HEK293 (cell line): ENCODE data around the gene DIP2A.

Experiments used
- CTCF ChIA-PET: fragments of 350-600 bp; formaldehyde crosslinking; extraction: SDS; loops from one replicate; lab custom pipeline; 2021; ENCODE audit warnings: antibody characterized with exemption; lab: Yijun Ruan, JAX
- POLR2A ChIA-PET: fragments of 300-600 bp; formaldehyde crosslinking; extraction: SDS; loops from one replicate; lab custom pipeline; 2020; ENCODE audit warnings: antibody characterized with exemption, inconsistent platforms; lab: Yijun Ruan, JAX
- H3K27ac ChIP-seq: fragments of 200-500 bp; sonication (Bioruptor generic); 2 replicates; pipeline ENCODE4 v1.5.1; 2014; ENCODE audit warnings: low read depth, low read length, control low read depth, inconsistent platforms; ENCODE audit errors: extremely low read depth
- H3K36me3 ChIP-seq, 2 experiments: fragments of 200-500 bp in 1 of 2; sonication (Bioruptor generic) in 1 of 2; 1 replicate in 1 of 2; 2 replicates in 1 of 2; pipeline ENCODE4 v1.5.1; 2014 to 2017; ENCODE audit warnings: inconsistent platforms in 2 of 2, low read length in 2 of 2; ENCODE audit not compliant: control insufficient read depth in 2 of 2, insufficient read depth in 1 of 2
- H3K4me1 ChIP-seq: fragments of 200-500 bp; sonication (Bioruptor generic); 2 replicates; pipeline ENCODE4 v1.5.1; 2014; ENCODE audit warnings: mild to moderate bottlenecking, low read length, inconsistent platforms; ENCODE audit not compliant: control insufficient read depth, insufficient read depth
- H3K4me3 ChIP-seq: 2 replicates; pipeline ENCODE4 v1.5.1; 2011; ENCODE audit warnings: low read depth, mild to moderate bottlenecking, control low read depth, low read length, moderate library complexity
- H3K9me3 ChIP-seq: fragments of 200-500 bp; sonication (Bioruptor generic); 2 replicates; pipeline ENCODE4 v1.5.1; 2014; ENCODE audit warnings: low read depth, low read length, inconsistent platforms; ENCODE audit not compliant: control insufficient read depth, insufficient read depth
- CTCF ChIP-seq: fragments of 450-650 bp; formaldehyde crosslinking; IDR thresholded peaks from 2 replicates; pipeline ENCODE4 v1.5.1; 2016; ENCODE audit warnings: missing biosample characterization, missing genetic modification characterization
- GLI4 ChIP-seq: fragments of 450-650 bp; formaldehyde crosslinking; IDR thresholded peaks from 2 replicates; pipeline ENCODE4 v1.5.1; 2016; ENCODE audit warnings: missing biosample characterization, missing genetic modification characterization
- PBX3 ChIP-seq: sonication (generic); formaldehyde crosslinking; IDR thresholded peaks from 2 replicates; pipeline ENCODE4 v1.8.1; 2022; ENCODE audit warnings: mild to moderate bottlenecking, moderate library complexity, missing genetic modification reagents
- TCF7L2 ChIP-seq: IDR thresholded peaks from 2 replicates; pipeline ENCODE4 v1.6.1; 2011; ENCODE audit warnings: low read depth, mild to moderate bottlenecking, inconsistent platforms, low read length, moderate library complexity, borderline replicate concordance
- ZBTB26 ChIP-seq: fragments of 450-650 bp; formaldehyde crosslinking; optimal IDR thresholded peaks from 2 replicates; pipeline ENCODE3; 2016; ENCODE audit warnings: missing biosample characterization, mild to moderate bottlenecking, missing genetic modification characterization
- ZBTB49 ChIP-seq: fragments of 450-650 bp; formaldehyde crosslinking; IDR thresholded peaks from 2 replicates; pipeline ENCODE4 v1.5.1; 2016; ENCODE audit warnings: missing biosample characterization, missing genetic modification characterization, low read depth
- ZEB2 ChIP-seq: fragments of 450-650 bp; formaldehyde crosslinking; IDR thresholded peaks from 2 replicates; pipeline ENCODE4 v1.5.1; 2016; ENCODE audit warnings: missing biosample characterization, missing genetic modification characterization
- ZFHX2 ChIP-seq: fragments of 450-650 bp; formaldehyde crosslinking; conservative IDR thresholded peaks from 2 replicates; pipeline ENCODE4 v1.5.1; 2016; ENCODE audit warnings: missing biosample characterization, missing genetic modification characterization
- ZIC2 ChIP-seq: fragments of 450-650 bp; formaldehyde crosslinking; IDR thresholded peaks from 2 replicates; pipeline ENCODE4 v1.5.1; 2016; ENCODE audit warnings: missing biosample characterization, missing genetic modification characterization
- ZNF175 ChIP-seq: fragments of 450-650 bp; formaldehyde crosslinking; IDR thresholded peaks from 2 replicates; pipeline ENCODE4 v1.5.1; 2016; ENCODE audit warnings: missing biosample characterization, missing genetic modification characterization
- ZNF211 ChIP-seq: fragments of 450-650 bp; formaldehyde crosslinking; IDR thresholded peaks from 2 replicates; pipeline ENCODE4 v1.5.1; 2016; ENCODE audit warnings: low read depth, missing biosample characterization, missing genetic modification characterization
- ZNF362 ChIP-seq: fragments of 450-650 bp; formaldehyde crosslinking; IDR thresholded peaks from 2 replicates; pipeline ENCODE4 v1.5.1; 2016; ENCODE audit warnings: missing biosample characterization, missing genetic modification characterization
- ZNF510 ChIP-seq: fragments of 450-650 bp; formaldehyde crosslinking; IDR thresholded peaks from 2 replicates; pipeline ENCODE4 v1.5.1; 2018; ENCODE audit warnings: mild to moderate bottlenecking, missing genetic modification characterization, missing biosample characterization; ENCODE audit not compliant: insufficient replicate concordance
- ZNF513 ChIP-seq: fragments of 450-650 bp; IDR thresholded peaks from 2 replicates; pipeline ENCODE4 v1.5.1; 2018; ENCODE audit warnings: missing biosample characterization, missing genetic modification characterization
- ZNF514 ChIP-seq: fragments of 450-650 bp; formaldehyde crosslinking; IDR thresholded peaks from 2 replicates; pipeline ENCODE4 v1.5.1; 2016; ENCODE audit warnings: missing biosample characterization, missing genetic modification characterization
- ZNF558 ChIP-seq: fragments of 450-650 bp; formaldehyde crosslinking; IDR thresholded peaks from 2 replicates; pipeline ENCODE4 v1.5.1; 2016; ENCODE audit warnings: missing biosample characterization, missing genetic modification characterization
- ZNF660 ChIP-seq: fragments of 450-650 bp; IDR thresholded peaks from 2 replicates; pipeline ENCODE4 v1.5.1; 2018; ENCODE audit warnings: missing biosample characterization, mild to moderate bottlenecking, missing genetic modification characterization
- ZNF768 ChIP-seq: fragments of 450-650 bp; formaldehyde crosslinking; IDR thresholded peaks from 2 replicates; pipeline ENCODE4 v1.5.1; 2018; ENCODE audit warnings: missing biosample characterization, mild to moderate bottlenecking, missing genetic modification characterization
- ZNF837 ChIP-seq: fragments of 450-650 bp; formaldehyde crosslinking; IDR thresholded peaks from 2 replicates; pipeline ENCODE4 v1.5.1; 2016; ENCODE audit warnings: missing biosample characterization, missing genetic modification characterization

Gene DIP2A

GRCh38 chr21:46516068-46516467, 57.4 kb downstream of the DIP2A start:
- peaks cover 24 to 32% of the 10 kb centered on the region in 2 experiments for H3K36me3 ChIP-seq
- CTCF ChIA-PET: no interaction called here
- TF ChIP-seq ZNF768 (tag by site-specific recombination): no peak
- TF ChIP-seq TCF7L2: no peak
- TF ChIP-seq ZNF211 (tag by site-specific recombination): no peak
- TF ChIP-seq ZNF558: peak; percentile 100
- peak; percentile 7 for TF ChIP-seq ZNF510
- no peak for TF ChIP-seq ZFHX2
- no peak for TF ChIP-seq PBX3 (CRISPR knock-in tag)
- no peak for TF ChIP-seq ZNF514 (tag by site-specific recombination)
- TF ChIP-seq ZNF660: no peak
- 0 out of 2 replicates have a peak, but pooled peaks have one; percentile 11 for TF ChIP-seq ZNF362 (tag by site-specific recombination)
- TF ChIP-seq CTCF: no peak
- TF ChIP-seq ZBTB26 (tag by site-specific recombination): no peak
- TF ChIP-seq ZNF837 (tag by site-specific recombination): no peak
- no peak for TF ChIP-seq GLI4 (tag by site-specific recombination)
- no peak for TF ChIP-seq ZBTB49
- TF ChIP-seq ZIC2 (tag by site-specific recombination): no peak
- TF ChIP-seq, all 188 proteins: peak for 3
- H3K4me1 ChIP-seq: no peaks in the 10 kb centered on the region; the same call in 1 of the 2 replicates
- POLR2A ChIA-PET: no interaction called here
- no peak overlapping the region for H3K27ac ChIP-seq
- no peaks in the 10 kb centered on the region for H3K9me3 ChIP-seq
- no peak overlapping the region for H3K4me3 ChIP-seq

- CTCF ChIA-PET: interaction anchor here (0.7 kb wide), 2 partner anchors 10 to 315 kb away, joined by 3 read pairs; no protein-coding TSS in a partner anchor
- no peaks in the 10 kb centered on the region for H3K9me3 ChIP-seq
- H3K4me3 ChIP-seq: no peak overlapping the region
- H3K27ac ChIP-seq: no peak overlapping the region
- H3K36me3 ChIP-seq: peaks cover 11 to 31% of the 10 kb centered on the region in 2 experiments
- TF ChIP-seq ZEB2 (tag by site-specific recombination) (no peak), ZNF513 (tag by site-specific recombination) (no peak), ZIC2 (tag by site-specific recombination) (peak; percentile 71), ZNF175 (tag by site-specific recombination) (no peak)
- POLR2A ChIA-PET: no interaction called here
- H3K4me1 ChIP-seq: no peaks in the 10 kb centered on the region; the same call in 1 of the 2 replicates
Measured at GRCh38 chr21:46517361-46517760, 58.7 kb downstream of the DIP2A start.
